IMR-90 (cell line): ENCODE measurements around the gene SAMD10. TPM values are rescaled to one million over a fixed set of nuclear protein-coding genes. Genes with fewer than 3 reads are reported as not detected.
A peak's percentile ranks its signal among the peaks of the same experiment; 100 is the strongest.

Source experiments
- ATAC-seq: fragments of 200-7000 bp; cut with Tn5 transposase; 2 replicates; pipeline ENCODE4 v1.9.1; 2020; ENCODE audit warnings: low read depth, mild to moderate bottlenecking, moderate library complexity
- BruUV-seq: library from RNA; stranded (reverse); fragments of 400-500 nt; replicated peaks from 2 replicates; lab custom pipeline; 2021; lab: Mats Ljungman, UMichigan
- CTCF ChIA-PET: fragments of 300-600 bp; formaldehyde crosslinking; extraction: SDS; loops from one replicate; lab custom pipeline; 2021; ENCODE audit warnings: antibody characterized with exemption; lab: Yijun Ruan, JAX
- POLR2A ChIA-PET: fragments of 300-600 bp; sonication (Branson Sonifier 250); formaldehyde crosslinking; loops from one replicate; lab custom pipeline; 2022; ENCODE audit warnings: antibody characterized with exemption; ENCODE audit not compliant: unreplicated experiment; lab: Charles Lee
- DNase-seq: peaks from one replicate; pipeline ENCODE4 v3.0.0; 2013
- H2AFZ ChIP-seq: replicated peaks from 2 replicates; pipeline ENCODE3; 2013; ENCODE audit warnings: low read length, mild to moderate bottlenecking; ENCODE audit not compliant: poor library complexity
- H2AK5ac ChIP-seq: 2 replicates; pipeline ENCODE4 v1.6.1; 2013; ENCODE audit warnings: low read depth, low read length, inconsistent platforms
- H2AK9ac ChIP-seq: replicated peaks from 2 replicates; pipeline ENCODE3; 2013; ENCODE audit warnings: mild to moderate bottlenecking, low read depth, low read length, moderate library complexity; ENCODE audit not compliant: poor library complexity
- H2BK120ac ChIP-seq: 2 replicates; pipeline ENCODE4 v1.6.1; 2013; ENCODE audit warnings: low read depth, low read length, inconsistent platforms
- H2BK15ac ChIP-seq: 3 replicates; pipeline ENCODE4 v1.6.1; 2013; ENCODE audit warnings: low read depth, low read length, inconsistent platforms
- H2BK20ac ChIP-seq: 2 replicates; pipeline ENCODE4 v1.6.1; 2013; ENCODE audit warnings: low read depth, mild to moderate bottlenecking, inconsistent platforms, low read length, moderate library complexity
- H2BK5ac ChIP-seq: 2 replicates; pipeline ENCODE4 v1.6.1; 2013; ENCODE audit warnings: mild to moderate bottlenecking, low read depth, low read length, inconsistent platforms; ENCODE audit not compliant: poor library complexity, severe bottlenecking
- H3K14ac ChIP-seq: replicated peaks from 2 replicates; pipeline ENCODE4 v1.6.1; 2013; ENCODE audit warnings: low read depth, low read length, inconsistent platforms
- H3K18ac ChIP-seq: 2 replicates; pipeline ENCODE4 v1.6.1; 2013; ENCODE audit warnings: low read depth, low read length, control low read depth
- H3K23ac ChIP-seq: 2 replicates; pipeline ENCODE4 v1.6.1; 2013; ENCODE audit warnings: low read depth, low read length, inconsistent platforms
- H3K27ac ChIP-seq: 2 replicates; pipeline ENCODE4 v1.5.1; 2013; ENCODE audit warnings: mild to moderate bottlenecking, control low read depth, low read length; ENCODE audit not compliant: insufficient read depth
- H3K27me3 ChIP-seq: 2 replicates; pipeline ENCODE4 v1.6.1; 2013; ENCODE audit warnings: low read length; ENCODE audit not compliant: control insufficient read depth, insufficient read depth
- H3K36me3 ChIP-seq: 2 replicates; pipeline ENCODE4 v1.6.1; 2013; ENCODE audit warnings: low read length, mixed read lengths; ENCODE audit not compliant: control insufficient read depth, insufficient read depth
- H3K4ac ChIP-seq: 2 replicates; pipeline ENCODE4 v1.6.1; 2013; ENCODE audit warnings: low read depth, low read length, inconsistent platforms
- H3K4me1 ChIP-seq: 2 replicates; pipeline ENCODE4 v1.6.1; 2013; ENCODE audit warnings: low read length, mixed read lengths; ENCODE audit not compliant: control insufficient read depth, insufficient read depth
- H3K4me2 ChIP-seq: 2 replicates; pipeline ENCODE4 v1.6.1; 2013; ENCODE audit warnings: low read depth, mild to moderate bottlenecking, control low read depth, low read length, moderate library complexity
- H3K4me3 ChIP-seq: 2 replicates; pipeline ENCODE4 v1.5.1; 2013; ENCODE audit warnings: low read depth, mild to moderate bottlenecking, control low read depth, low read length, moderate library complexity; ENCODE audit not compliant: insufficient read depth
- H3K56ac ChIP-seq: 2 replicates; pipeline ENCODE4 v1.6.1; 2013; ENCODE audit warnings: low read length, inconsistent platforms; ENCODE audit not compliant: insufficient read depth; ENCODE audit errors: extremely low read depth
- H3K79me1 ChIP-seq, 2 experiments: 2 replicates each; pipeline ENCODE4 v1.6.1; 2013; ENCODE audit warnings: low read length in 2 of 2, inconsistent platforms in 1 of 2, low read depth in 1 of 2
- H3K9ac ChIP-seq: 2 replicates; pipeline ENCODE4 v1.6.1; 2013; ENCODE audit warnings: low read depth, low read length, control low read depth
- H3K9me1 ChIP-seq: 2 replicates; pipeline ENCODE4 v1.6.1; 2013; ENCODE audit warnings: low read length, inconsistent platforms; ENCODE audit not compliant: insufficient read depth
- H3K9me3 ChIP-seq: 2 replicates; pipeline ENCODE4 v1.6.1; 2013; ENCODE audit warnings: low read length; ENCODE audit not compliant: control insufficient read depth, insufficient read depth
- H4K20me1 ChIP-seq: 2 replicates; pipeline ENCODE4 v1.6.1; 2013; ENCODE audit warnings: low read length, inconsistent platforms; ENCODE audit not compliant: insufficient read depth
- H4K5ac ChIP-seq: 2 replicates; pipeline ENCODE4 v1.6.1; 2013; ENCODE audit warnings: mild to moderate bottlenecking, low read depth, low read length, control low read depth
- H4K8ac ChIP-seq, 2 experiments: 2 replicates each; pipeline ENCODE4 v1.6.1; 2013; ENCODE audit warnings: low read depth in 2 of 2, low read length in 2 of 2, control low read depth in 1 of 2, inconsistent platforms in 1 of 2
- H4K91ac ChIP-seq: 2 replicates; pipeline ENCODE4 v1.6.1; 2013; ENCODE audit warnings: low read depth, low read length, inconsistent platforms; ENCODE audit not compliant: insufficient read depth
- BHLHE40 ChIP-seq: fragments of 150-350 bp; IDR thresholded peaks from 2 replicates; pipeline ENCODE4 v1.6.1; 2016; ENCODE audit warnings: mild to moderate bottlenecking, low read depth, low read length
- MAFK ChIP-seq: IDR thresholded peaks from 2 replicates; pipeline ENCODE4 v1.6.1; 2012; ENCODE audit warnings: low read depth, low read length, improper control_type of control experiment
- MXI1 ChIP-seq: IDR thresholded peaks from 2 replicates; pipeline ENCODE4 v1.6.1; 2012; ENCODE audit warnings: low read depth, mild to moderate bottlenecking, low read length, moderate library complexity, borderline replicate concordance
- WGBS, 2 experiments: methylation state at CpG; one replicate each; pipeline versions ENCODE4 v1.1.5 to v1.1.7; 2013; ENCODE audit warnings: missing lambda C conversion rate in 2 of 2; ENCODE audit not compliant: insufficient read length in 1 of 2; ENCODE audit errors: extremely low coverage in 2 of 2; 5-methylcytosine and 5-hydroxymethylcytosine counted together
- dilution Hi-C: fragments of 300-500 bp; cut with HindIII; formaldehyde crosslinking; loops from one replicate; pipeline ENCODE4 v1.14.3; 2018; ENCODE audit warnings: low sequenced_read_pairs; ENCODE audit not compliant: unreplicated experiment
- in situ Hi-C: fragments of 300-500 bp; cut with MboI; formaldehyde crosslinking; loops from 3 replicates; pipeline ENCODE4 v1.14.3; 2019; ENCODE audit warnings: low sequenced_read_pairs, inconsistent platforms, mixed read lengths
- intact Hi-C: fragments of 100-400 bp; cut with micrococcal nuclease; formaldehyde crosslinking; loops from 2 replicates; pipeline ENCODE4 v1.10.0; 2022
- polyA plus RNA-seq, 3 experiments: library from polyadenylated mRNA; depleted of rRNA; stranded (reverse); fragments of >200 nt; gene quantifications; 2 replicates each; pipeline ENCODE4 v1.2.3, GENCODE V29; 2012; ENCODE audit warnings: low replicate concordance in 1 of 3
- total RNA-seq: library from RNA; depleted of rRNA; stranded (reverse); fragments of >200 nt; gene quantifications from 2 replicates; pipeline ENCODE4 v1.2.3, GENCODE V29; 2012

SAMD10 gene
- total and polyA plus RNA-seq, 2 of the 4 experiments (the other 2 are of a cell fraction) = 0.54 to 4.1 TPM

DNA sequence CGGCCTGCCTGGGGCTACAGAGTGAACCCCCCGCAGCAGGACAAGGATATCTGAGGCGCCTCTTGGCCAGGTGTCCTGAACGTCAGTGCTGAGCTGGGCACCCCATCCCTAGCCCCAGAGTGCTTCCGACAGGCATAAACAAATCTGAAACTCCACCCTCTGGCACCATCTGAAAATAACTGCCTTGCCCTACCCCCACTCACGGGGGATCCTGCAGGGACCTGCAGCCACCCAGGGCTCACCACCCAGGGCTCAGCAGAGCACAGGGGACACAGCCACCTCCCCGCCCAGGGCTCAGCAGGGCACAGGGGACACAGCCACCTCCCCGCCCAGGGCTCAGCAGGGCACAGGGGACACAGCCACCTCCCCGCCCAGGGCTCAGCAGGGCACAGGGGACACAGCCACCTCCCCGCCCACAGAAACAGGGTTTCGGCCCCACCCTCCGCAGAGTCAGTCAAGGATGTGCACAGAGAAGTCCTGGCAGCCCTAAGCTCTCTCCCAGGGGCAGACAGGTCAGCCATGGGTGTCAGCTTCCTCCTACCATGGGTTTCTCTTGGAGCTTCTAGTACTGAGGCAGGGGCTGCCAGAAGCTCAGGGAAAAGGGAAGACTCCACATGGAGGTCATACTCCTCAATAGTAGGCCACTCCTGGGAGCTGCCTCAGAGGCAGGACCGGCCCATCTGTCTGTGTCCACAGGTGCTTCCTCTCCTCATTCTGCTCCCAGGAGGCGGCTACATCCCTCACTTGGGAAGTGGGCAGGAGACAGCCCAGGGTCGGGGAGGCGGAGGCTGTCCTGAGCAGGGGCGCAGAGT is 27.8 kb downstream of the SAMD10 start:
- Histone ChIP-seq H3K4me3 (no peak overlapping the region), H3K27me3 (no peaks in the 10 kb centered on the region), H4K5ac (no peak overlapping the region), H2AFZ (no peak overlapping the region), H3K23ac (no peak overlapping the region), H2AK9ac (peak overlapping the region; percentile 50), H3K9me3 (no peaks in the 10 kb centered on the region), H4K20me1 (peaks cover 79% of the 10 kb centered on the region), H4K8ac (no peak overlapping the region), H3K9ac (no peak overlapping the region), H2BK5ac (no peak overlapping the region), H3K4me1 (peaks cover 42% of the 10 kb centered on the region), H3K36me3 (peaks cover 3% of the 10 kb centered on the region; the same call in 1 of the 2 replicates), H2BK120ac (no peak overlapping the region), H3K4ac (no peak overlapping the region), H2AK5ac (no peak overlapping the region), H3K18ac (no peak overlapping the region), H3K27ac (no peak overlapping the region), H3K56ac (no peak overlapping the region), H2BK15ac (no peak overlapping the region), H3K79me1 (peaks cover 14 to 83% of the 10 kb centered on the region in 2 experiments; a peak in 3 of 4 replicates), H4K91ac (no peak overlapping the region), H3K9me1 (peaks cover 34% of the 10 kb centered on the region), H2BK20ac (no peak overlapping the region), H3K4me2 (no peak overlapping the region; the same call in 1 of the 2 replicates), H3K14ac (no peak overlapping the region)
- dilution Hi-C loops (no loop called here), intact Hi-C loops (no loop called here), in situ Hi-C loops (no loop called here)
- no TSS peak for BruUV-seq
- 75% methylated on average over 9 of the region's 17 CpGs; no CpG with 5 or more reads in 1 of the 2 experiments for WGBS, 2 experiments
- ChIA-PET CTCF (no interaction called here), POLR2A (no interaction called here)
- ATAC-seq (no peak), DNase-seq (no peak)
- TF ChIP-seq BHLHE40 (no peak), MAFK (no peak), MXI1 (no peak)
